ENCODE data around the gene KATNB1.

GRCh38 chr16:57732037-57732436, 3.5 kb upstream of the KATNB1 start:
- no peak for TF ChIP-seq CTCF (IDR thresholded peaks at IDR 0.05; ENCODE audit: poor library complexity, severe bottlenecking)
- TF ChIP-seq EP300 (conservative IDR thresholded peaks at IDR 0.05; ENCODE audit: poor library complexity, severe bottlenecking) = no peak
- no peak for TF ChIP-seq SMC3 (conservative IDR thresholded peaks at IDR 0.05; ENCODE audit: poor library complexity)

All from neural cell (in vitro differentiated cells).